Measurements from ENCODE around the gene SAMD11.

SAMD11 gene

DNA sequence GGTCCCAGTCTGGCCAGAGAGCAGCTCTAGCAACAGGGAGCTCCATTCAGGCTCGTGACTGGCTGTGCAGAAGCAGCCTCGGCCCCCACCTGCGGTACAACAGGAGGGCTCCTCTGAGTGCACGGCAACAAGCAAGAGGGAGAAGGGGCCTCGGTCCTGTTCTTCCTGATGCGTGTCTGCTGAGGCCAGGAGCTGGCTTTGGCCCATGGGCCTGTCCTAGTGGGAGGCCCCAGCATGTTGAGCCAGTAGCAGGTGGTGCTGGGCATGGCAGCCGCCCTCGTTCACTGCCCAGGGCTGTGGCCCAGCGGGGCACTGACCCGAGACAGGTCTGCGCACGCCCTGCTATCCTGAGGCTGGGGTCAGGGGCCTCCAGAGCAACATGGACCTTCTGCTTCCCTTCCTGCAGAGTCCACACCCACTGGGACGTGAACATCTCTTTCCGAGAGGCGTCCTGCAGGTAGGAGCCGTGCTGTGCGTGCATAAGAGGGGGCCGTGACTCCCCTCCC, 7.0 kb downstream of the SAMD11 start:
- H3K27ac ChIP-seq = no peak overlapping the region
- TF ChIP-seq ZFX (IDR thresholded peaks at IDR 0.05) = no peak
- TF ChIP-seq, protein P1, sequence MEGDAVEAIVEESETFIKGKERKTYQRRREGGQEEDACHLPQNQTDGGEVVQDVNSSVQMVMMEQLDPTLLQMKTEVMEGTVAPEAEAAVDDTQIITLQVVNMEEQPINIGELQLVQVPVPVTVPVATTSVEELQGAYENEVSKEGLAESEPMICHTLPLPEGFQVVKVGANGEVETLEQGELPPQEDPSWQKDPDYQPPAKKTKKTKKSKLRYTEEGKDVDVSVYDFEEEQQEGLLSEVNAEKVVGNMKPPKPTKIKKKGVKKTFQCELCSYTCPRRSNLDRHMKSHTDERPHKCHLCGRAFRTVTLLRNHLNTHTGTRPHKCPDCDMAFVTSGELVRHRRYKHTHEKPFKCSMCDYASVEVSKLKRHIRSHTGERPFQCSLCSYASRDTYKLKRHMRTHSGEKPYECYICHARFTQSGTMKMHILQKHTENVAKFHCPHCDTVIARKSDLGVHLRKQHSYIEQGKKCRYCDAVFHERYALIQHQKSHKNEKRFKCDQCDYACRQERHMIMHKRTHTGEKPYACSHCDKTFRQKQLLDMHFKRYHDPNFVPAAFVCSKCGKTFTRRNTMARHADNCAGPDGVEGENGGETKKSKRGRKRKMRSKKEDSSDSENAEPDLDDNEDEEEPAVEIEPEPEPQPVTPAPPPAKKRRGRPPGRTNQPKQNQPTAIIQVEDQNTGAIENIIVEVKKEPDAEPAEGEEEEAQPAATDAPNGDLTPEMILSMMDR (conservative IDR thresholded peaks at IDR 0.05) = no peak

- H3K27ac ChIP-seq = no peak overlapping the region; the same call in 1 of the 2 replicates
- TF ChIP-seq ZFX (IDR thresholded peaks at IDR 0.05) = no peak
- TF ChIP-seq, protein P1 (conservative IDR thresholded peaks at IDR 0.05) = no peak
These were observed 7.9 kb downstream of the SAMD11 start for GRCh38 chr1:931380-932172.

DNA sequence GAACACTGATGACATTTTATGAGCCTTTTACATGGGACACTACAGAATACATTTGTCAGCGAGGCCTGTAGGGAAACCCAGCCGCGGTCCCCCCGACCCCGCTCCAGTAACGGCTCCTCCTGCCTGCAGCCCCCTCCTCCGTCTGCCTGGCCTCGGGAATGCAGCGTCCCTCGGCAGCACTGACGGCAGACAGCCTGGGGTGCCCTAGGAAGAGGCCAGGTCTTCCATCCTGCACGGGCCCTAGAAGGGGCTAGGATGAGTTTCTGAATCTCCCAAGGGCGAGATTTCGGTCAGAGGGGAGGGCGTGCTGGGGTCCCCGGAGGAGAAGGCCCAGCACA, 8.4 kb downstream of the SAMD11 start:
- TF ChIP-seq ZFX (IDR thresholded peaks at IDR 0.05) = no peak
- TF ChIP-seq, protein P1 (conservative IDR thresholded peaks at IDR 0.05) = no peak
- peak overlapping the region; percentile 80 for H3K27ac ChIP-seq

- no peak for TF ChIP-seq ZFX (IDR thresholded peaks at IDR 0.05)
- TF ChIP-seq, protein P1 (conservative IDR thresholded peaks at IDR 0.05) = no peak
- H3K27ac ChIP-seq = peak overlapping the region; percentile 80
These were observed 9.3 kb downstream of the SAMD11 start for GRCh38 chr1:932776-933602.

DNA sequence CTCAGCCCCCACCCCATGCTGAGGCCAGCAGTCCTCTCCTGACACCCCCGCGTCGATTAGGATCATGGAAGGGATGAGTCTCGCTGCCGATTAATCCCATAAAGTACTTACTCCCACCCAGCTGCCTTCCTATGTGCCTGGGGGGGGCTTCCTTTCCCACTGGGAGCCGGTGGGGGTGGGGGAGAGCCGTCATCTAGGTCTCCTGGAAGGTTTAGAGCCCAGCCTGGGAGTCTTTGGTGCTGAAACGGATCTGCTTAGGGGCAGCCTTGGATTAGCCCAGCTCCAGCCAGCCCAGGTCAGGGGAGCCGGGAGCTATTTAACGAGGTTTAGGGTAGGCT, 9.8 kb downstream of the SAMD11 start:
- TF ChIP-seq, protein P1 (conservative IDR thresholded peaks at IDR 0.05) = no peak
- no peak for TF ChIP-seq ZFX (IDR thresholded peaks at IDR 0.05)
- peak overlapping the region; percentile 80 for H3K27ac ChIP-seq

GRCh38 chr1:934991-935750, 11.4 kb downstream of the SAMD11 start:
- TF ChIP-seq, protein P1 (conservative IDR thresholded peaks at IDR 0.05) = no peak
- no peak for TF ChIP-seq ZFX (IDR thresholded peaks at IDR 0.05)
- H3K27ac ChIP-seq = no peak overlapping the region

All from C4-2B (cell line).